HL-60 (cell line): ENCODE measurements around the gene ENOX1.

Experiments used
- DNase-seq, 2 experiments: peaks; one replicate each; pipeline ENCODE4 v3.0.0-alpha.2; 2010 to 2020; ENCODE audit warnings: low read depth in 1 of 2, low spot score in 1 of 2
- H3K27ac ChIP-seq: fragments of 250-450 bp; sonication (Bioruptor Pico); replicated peaks from 2 replicates; pipeline ENCODE4 v1.5.1; 2020; ENCODE audit warnings: mild to moderate bottlenecking, moderate library complexity
- H3K27me3 ChIP-seq: fragments of 250-450 bp; sonication (Bioruptor Pico); 2 replicates; pipeline ENCODE4 v1.5.1; 2021; ENCODE audit warnings: mild to moderate bottlenecking, moderate library complexity; ENCODE audit not compliant: insufficient read depth, poor library complexity, severe bottlenecking
- H3K4me3 ChIP-seq: replicated peaks from 2 replicates; pipeline ENCODE4 v1.5.1; 2011; ENCODE audit warnings: mild to moderate bottlenecking, control low read depth, low read length; ENCODE audit not compliant: insufficient read depth
- GABPA ChIP-seq: IDR thresholded peaks from 2 replicates; pipeline ENCODE4 v1.6.1; 2012; ENCODE audit warnings: low read depth
- POLR2AphosphoS5 ChIP-seq: IDR thresholded peaks from 2 replicates; pipeline ENCODE4 v1.6.1; 2012; ENCODE audit warnings: low read depth
- SPI1 ChIP-seq: IDR thresholded peaks from 2 replicates; pipeline ENCODE4 v1.6.1; 2012; ENCODE audit warnings: low read depth, mild to moderate bottlenecking, borderline replicate concordance
- TF ChIP-seq, protein P1 (sequence below): IDR thresholded peaks from one replicate; pipeline ENCODE4 v1.5.1; 2011; ENCODE audit warnings: low read length, control low read depth, inconsistent platforms; ENCODE audit not compliant: insufficient read depth
- TF ChIP-seq, protein P2 (sequence below): IDR thresholded peaks from 2 replicates; pipeline ENCODE4 v1.6.1; 2012; ENCODE audit warnings: low read depth; ENCODE audit not compliant: insufficient replicate concordance

Gene ENOX1

DNA sequence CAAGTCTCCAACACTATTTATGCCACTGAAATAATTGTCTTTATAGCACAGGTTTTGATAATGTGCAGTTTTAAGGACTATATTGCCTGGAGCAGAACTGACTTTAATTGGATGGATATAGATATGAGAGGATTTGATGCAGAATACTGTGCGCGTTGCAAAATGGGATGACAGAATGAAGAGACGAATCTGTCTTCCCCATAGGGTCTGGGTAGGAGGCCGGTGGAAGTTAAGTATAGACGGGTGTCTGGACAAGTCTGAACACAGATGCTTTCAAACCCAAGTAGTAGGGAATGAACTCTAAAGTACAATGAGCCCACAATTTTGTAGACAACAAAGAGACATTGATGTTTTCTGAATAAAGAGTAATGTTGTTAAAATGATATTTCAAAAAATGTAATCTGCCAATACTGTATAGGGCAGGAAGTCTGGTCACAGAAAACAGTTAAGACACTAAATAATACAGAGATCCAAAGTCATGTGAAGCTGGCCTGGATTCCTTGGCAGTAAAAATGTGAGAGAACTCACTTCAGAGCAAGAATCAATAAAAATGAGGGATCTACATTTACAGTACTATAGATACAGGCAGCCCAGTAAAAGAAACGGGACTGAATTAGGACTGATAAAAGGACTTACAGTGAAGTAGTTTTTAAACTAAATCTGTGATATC lies 125.5 kb downstream of the ENOX1 start:
- Histone ChIP-seq H3K4me3 (no peak overlapping the region), H3K27ac (no peak overlapping the region), H3K27me3 (peaks cover 2% of the 10 kb centered on the region)
- TF ChIP-seq GABPA (no peak), SPI1 (no peak), POLR2AphosphoS5 (no peak)
- TF ChIP-seq, protein P1, sequence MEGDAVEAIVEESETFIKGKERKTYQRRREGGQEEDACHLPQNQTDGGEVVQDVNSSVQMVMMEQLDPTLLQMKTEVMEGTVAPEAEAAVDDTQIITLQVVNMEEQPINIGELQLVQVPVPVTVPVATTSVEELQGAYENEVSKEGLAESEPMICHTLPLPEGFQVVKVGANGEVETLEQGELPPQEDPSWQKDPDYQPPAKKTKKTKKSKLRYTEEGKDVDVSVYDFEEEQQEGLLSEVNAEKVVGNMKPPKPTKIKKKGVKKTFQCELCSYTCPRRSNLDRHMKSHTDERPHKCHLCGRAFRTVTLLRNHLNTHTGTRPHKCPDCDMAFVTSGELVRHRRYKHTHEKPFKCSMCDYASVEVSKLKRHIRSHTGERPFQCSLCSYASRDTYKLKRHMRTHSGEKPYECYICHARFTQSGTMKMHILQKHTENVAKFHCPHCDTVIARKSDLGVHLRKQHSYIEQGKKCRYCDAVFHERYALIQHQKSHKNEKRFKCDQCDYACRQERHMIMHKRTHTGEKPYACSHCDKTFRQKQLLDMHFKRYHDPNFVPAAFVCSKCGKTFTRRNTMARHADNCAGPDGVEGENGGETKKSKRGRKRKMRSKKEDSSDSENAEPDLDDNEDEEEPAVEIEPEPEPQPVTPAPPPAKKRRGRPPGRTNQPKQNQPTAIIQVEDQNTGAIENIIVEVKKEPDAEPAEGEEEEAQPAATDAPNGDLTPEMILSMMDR = no peak
- TF ChIP-seq, protein P2, sequence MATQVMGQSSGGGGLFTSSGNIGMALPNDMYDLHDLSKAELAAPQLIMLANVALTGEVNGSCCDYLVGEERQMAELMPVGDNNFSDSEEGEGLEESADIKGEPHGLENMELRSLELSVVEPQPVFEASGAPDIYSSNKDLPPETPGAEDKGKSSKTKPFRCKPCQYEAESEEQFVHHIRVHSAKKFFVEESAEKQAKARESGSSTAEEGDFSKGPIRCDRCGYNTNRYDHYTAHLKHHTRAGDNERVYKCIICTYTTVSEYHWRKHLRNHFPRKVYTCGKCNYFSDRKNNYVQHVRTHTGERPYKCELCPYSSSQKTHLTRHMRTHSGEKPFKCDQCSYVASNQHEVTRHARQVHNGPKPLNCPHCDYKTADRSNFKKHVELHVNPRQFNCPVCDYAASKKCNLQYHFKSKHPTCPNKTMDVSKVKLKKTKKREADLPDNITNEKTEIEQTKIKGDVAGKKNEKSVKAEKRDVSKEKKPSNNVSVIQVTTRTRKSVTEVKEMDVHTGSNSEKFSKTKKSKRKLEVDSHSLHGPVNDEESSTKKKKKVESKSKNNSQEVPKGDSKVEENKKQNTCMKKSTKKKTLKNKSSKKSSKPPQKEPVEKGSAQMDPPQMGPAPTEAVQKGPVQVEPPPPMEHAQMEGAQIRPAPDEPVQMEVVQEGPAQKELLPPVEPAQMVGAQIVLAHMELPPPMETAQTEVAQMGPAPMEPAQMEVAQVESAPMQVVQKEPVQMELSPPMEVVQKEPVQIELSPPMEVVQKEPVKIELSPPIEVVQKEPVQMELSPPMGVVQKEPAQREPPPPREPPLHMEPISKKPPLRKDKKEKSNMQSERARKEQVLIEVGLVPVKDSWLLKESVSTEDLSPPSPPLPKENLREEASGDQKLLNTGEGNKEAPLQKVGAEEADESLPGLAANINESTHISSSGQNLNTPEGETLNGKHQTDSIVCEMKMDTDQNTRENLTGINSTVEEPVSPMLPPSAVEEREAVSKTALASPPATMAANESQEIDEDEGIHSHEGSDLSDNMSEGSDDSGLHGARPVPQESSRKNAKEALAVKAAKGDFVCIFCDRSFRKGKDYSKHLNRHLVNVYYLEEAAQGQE = no peak
- DNase-seq = no peak

DNA sequence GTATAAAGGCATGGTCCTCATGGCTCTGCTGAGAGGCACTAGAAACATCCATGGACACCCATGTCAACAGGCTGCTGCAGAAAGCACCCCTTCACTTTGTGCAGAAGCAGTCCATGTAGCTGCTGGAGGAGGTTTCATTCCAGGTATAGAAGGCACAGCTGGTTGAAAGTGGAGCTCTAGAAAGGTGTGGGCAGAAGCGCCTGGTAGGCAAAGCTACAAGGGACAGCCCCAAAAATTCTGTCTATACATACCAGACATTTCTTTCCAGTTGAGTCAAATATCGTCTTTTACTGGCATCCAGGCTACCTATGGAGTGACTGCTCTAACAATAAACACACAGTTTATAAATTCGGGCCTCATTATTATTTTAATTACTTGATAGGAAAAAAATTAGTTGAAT lies 129.3 kb downstream of the ENOX1 start:
- DNase-seq = no peak
- H3K4me3 ChIP-seq = no peak overlapping the region
- peaks cover 10% of the 10 kb centered on the region for H3K27me3 ChIP-seq
- no peak overlapping the region for H3K27ac ChIP-seq
- TF ChIP-seq SPI1 (no peak), GABPA (no peak), POLR2AphosphoS5 (no peak)
- TF ChIP-seq, protein P2 = no peak
- TF ChIP-seq, protein P1 = no peak

DNA sequence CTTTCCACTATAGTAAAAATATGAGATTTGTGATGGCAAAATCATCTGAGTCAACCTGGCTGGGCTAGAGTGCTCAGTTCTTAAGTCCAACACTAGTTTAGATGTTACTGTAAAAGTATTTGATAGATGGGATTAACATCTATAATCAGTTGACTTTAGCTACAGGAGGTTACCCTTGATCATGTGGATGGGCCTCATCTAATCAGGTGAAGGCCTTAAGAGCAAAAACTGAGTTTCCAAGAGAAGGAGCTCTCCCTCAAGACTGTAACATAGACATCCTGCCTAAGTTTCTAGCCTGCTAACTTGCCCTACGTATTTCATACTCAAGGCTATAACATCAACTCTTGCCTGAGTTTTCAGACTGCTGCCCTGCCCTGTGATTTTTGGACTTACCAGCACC lies 132.8 kb downstream of the ENOX1 start:
- TF ChIP-seq, protein P2 = no peak
- no peak for TF ChIP-seq SPI1
- no peak for TF ChIP-seq POLR2AphosphoS5
- TF ChIP-seq, protein P1 = no peak
- no peak for TF ChIP-seq GABPA

More for the DNA sequence above, 132.8 kb downstream of the ENOX1 start:
- H3K4me3 ChIP-seq = no peak overlapping the region
- H3K27ac ChIP-seq = no peak overlapping the region
- DNase-seq = no peak
- peaks cover 10% of the 10 kb centered on the region for H3K27me3 ChIP-seq
